Measurements from ENCODE around the gene POU5F1.

Gene POU5F1

GRCh38 chr6:31138982-31139381 lies 31.5 kb downstream of the POU5F1 start, which contains the start of gene PSORS1C2:
PSORS1C2 (minus strand) TSS chr6:31139066; CDS start chr6:31139026, 40 bp downstream.
- no peak for DNase-seq

- DNase-seq = no peak
Observed at GRCh38 chr6:31135710-31136109, 34.8 kb downstream of the POU5F1 start.

- no peak for DNase-seq
Observed at GRCh38 chr6:31132806-31133205, 37.7 kb downstream of the POU5F1 start.

DNA sequence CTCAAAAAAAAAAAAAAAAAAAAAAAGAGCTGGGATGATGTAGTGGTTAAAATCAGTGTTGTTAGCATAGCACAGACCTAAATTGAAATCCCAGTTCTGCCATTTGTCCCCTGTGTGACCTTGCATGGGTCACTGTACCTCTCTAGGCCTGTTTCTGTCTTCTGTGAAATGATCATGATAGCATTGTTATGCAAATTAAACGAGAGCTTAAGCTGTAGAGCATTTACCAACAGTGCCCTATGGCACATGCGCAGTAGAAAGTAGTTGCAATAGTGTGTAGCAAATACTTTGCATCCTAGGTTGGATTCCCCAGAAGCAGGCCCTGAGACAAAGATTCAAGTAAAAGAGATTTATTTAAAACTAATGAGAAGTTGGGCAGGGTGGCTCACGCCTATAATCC lies 38.9 kb downstream of the POU5F1 start:
- DNase-seq = no peak

GRCh38 chr6:31130751-31131150 lies 39.7 kb downstream of the POU5F1 start:
- no peak for DNase-seq

- DNase-seq = no peak
Observed at GRCh38 chr6:31129130-31129529, 41.4 kb downstream of the POU5F1 start.

GRCh38 chr6:31128093-31128676 lies 42.3 kb downstream of the POU5F1 start:
- DNase-seq = no peak

DNA sequence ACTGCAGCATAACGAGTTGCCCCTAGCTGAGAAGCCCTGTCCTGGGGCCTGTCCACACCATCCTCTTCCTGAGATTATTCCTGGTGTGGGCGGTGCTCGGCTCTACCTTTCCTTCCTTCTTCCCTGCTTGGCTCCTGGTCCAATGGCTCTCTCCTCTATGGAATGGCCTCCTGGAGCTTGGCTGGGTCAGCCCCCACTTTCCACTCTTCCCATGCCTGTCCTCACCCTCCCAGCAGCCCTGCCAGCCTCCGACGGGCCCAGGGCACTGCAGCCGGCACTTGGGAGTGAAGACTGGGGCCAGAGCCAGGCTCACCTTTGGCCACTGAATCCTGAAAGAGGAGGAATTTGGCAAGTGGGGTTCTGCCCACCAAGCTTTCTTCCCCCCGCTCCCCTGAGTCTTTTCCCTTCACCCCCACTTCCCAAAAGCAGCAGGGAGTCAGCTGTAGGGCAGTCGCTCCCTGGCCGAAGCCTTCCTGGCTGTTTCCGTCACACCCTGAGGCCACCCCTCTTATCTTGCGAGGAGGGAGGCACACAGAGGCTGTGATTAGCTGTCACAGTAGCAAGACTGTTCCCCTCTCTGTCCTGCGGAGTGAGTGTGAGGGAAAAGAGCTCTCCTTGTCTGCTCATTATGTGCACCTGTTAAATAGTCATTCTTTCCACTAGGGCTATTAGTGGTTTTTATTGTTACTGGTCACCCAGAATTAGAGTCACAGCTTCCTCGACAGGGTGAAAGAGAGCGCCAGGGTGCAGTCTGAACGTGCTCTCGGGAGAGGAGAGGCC lies 43.9 kb downstream of the POU5F1 start:
- DNase-seq = no peak

GRCh38 chr6:31125586-31126363 lies 44.7 kb downstream of the POU5F1 start:
- peak; percentile 75 for DNase-seq

- DNase-seq = no peak
Observed at GRCh38 chr6:31125162-31125561, 45.3 kb downstream of the POU5F1 start.

GRCh38 chr6:31122791-31123706 lies 47.4 kb downstream of the POU5F1 start:
- DNase-seq = peak; percentile 47

- no peak for DNase-seq
Observed at GRCh38 chr6:31121131-31121790, 49.2 kb downstream of the POU5F1 start.

DNA sequence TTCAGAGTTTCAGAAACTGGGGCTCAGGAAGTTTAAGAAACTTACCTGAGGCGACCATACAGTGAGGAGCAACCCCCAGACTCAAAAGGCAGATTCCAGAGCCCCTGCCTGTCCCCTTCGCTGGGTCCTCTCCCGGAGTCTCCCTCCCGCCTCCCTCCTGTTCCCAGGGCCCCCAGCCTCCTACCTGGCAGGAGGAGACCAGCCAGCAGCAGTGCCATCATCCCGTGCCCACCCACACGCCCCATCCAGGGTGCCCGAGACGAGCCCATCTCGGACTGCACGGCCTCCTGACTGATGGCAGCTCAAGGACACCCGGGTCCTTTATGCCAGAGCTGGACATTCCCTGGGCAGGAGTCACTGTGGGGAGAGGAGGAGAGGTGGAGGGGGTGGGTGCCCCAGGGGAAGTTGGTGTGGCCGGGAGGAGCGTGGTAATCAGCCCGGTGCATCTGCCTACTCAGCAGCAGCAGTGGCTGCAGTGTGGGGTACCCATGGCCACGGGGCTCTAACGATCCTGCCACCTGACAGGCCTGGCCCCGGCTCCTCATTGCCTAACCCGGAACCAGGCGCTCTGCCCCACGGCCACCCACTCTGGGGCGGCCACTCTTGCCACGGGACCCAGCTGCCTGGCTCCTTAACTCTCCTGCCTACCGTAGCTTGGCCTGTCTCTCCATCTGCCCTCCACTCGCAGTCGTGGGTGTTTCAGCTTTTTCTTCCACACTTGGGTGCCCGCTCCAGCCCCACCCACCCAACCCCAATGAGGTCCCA lies 50.1 kb downstream of the POU5F1 start, which contains the start of gene CDSN:
TSS of gene CDSN (minus strand) at position 296 of the 765 bp plus-strand sequence. CDS start at position 269, 27 bp downstream.
- DNase-seq = no peak

DNA sequence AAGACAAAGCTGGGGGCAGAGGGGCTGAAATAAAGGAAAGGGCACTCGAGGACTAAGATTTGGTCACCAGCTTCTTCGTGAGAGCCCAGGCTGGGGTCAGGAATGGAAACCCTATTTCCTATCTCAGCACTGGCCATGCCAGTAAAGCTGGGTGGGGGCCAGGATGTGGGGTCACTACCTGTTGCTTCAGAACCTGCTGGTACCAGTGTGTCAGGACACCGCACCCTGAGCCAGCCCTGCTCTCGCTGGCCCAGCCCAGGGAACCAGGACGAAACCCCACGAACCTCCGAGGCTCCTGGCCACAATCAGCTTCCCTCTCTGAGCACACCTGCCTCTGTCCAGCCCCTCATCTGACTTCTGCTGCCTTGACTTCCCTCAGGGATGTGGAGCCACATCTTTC lies 52.3 kb downstream of the POU5F1 start:
- DNase-seq = no peak

GRCh38 chr6:31116661-31117385 lies 53.7 kb downstream of the POU5F1 start:
- DNase-seq = no peak

DNA sequence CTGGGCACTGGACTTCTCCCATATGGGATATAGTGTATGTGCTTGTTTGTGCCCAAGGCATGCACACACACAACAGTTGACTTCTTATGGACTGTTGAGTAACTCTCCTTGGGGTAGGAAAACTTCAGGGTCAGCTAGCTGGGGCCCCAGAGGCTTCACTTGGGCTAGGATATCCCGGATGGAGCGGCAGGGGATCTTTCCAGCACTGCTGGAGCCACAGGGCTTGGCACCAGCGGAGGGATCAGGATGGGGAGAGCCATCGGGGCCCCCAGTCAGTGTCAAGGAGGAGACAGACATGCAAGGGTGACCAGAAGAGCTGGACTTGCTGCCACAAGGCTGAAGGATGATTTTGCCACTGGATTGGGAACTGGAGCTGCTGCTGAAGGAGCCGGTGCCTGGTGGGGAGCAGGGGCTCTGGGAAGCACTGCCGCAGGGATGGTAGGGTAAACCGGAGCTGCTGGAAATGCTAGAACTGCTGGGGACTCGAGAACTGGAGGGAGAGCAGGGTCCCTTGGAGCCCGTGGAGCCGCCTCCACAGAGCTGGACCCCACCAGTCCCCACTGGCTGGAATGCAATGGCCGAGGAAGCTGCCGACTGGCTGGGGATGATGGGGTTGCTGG lies 54.4 kb downstream of the POU5F1 start:
- DNase-seq = no peak

DNA sequence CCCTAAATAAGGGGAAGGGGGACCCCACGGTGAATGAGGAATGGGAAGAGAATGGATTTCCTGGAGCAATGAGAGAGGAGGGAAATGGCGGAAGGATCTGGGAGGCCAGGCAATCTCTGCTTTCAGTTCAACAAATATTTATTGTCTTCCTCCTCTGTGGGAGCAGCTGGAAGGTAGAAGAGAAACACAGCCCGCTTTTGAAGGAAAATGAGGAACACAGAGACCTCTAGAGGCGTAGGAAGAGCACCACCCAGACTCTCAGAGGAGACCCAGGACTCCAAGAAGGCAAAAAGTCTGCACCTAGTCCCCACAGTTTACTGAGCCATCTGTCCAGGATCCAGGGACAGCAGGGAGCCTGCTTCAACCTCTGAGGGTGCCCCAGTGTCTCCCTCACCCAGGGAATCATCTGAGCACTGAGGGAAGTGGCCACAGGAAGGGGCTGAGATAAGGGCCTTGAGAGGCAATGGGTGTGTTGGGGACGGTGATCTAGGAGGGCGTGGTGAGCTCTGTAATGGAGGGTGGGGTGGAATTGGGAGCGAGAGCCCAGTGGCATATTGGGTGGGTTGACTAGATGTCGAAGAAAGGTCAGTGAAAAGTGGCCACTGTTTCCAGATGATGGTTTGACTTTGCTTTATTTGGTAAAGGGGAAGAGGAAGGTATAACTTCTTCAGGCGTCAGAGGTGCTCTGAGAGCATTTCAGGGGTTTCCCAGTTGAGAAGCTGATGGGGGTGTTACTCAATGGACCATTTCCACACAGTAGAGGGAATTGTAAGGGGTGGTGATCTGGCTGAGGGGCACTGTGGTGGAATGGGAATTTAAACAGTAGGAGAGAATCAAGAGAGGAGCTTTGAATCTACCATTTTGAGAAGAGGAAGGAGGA lies 55.3 kb downstream of the POU5F1 start:
- DNase-seq = no peak

DNA sequence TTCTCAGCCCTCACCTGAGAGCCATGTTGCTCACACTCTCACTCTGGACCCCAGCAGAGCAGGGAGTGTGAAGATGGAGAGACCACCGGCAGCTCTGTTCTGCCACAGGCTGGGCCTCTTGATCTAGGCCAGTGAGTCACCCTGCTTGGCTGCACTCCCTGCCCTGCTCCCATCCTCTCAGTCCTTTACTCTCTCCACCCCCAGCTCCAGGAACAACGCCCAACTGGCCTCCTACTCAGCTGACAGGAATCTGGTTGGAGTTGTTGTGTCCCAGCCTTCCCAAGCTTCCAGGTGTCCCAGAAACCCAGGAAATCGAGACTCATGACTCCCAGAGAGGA lies 56.0 kb downstream of the POU5F1 start, which contains the start of gene PSORS1C1:
TSS of gene PSORS1C1 (plus strand) at position 260 of the 338 bp plus-strand sequence. CDS start 14,833 bp downstream, outside the sequence.
- peak; percentile 72 for DNase-seq
